HG03575 (cell line): Measurements from ENCODE around the gene SDC4.

ENCODE experiments used
- ATAC-seq: cut with Tn5 transposase; IDR thresholded peaks from one replicate; pipeline ENCODE4 v1.9.1; 2021; ENCODE audit not compliant: unreplicated experiment, insufficient number of reproducible peaks, low FRiP score; ENCODE audit errors: extremely low read depth

The SDC4 gene

GRCh38 chr20:45328451-45328850, 19.8 kb downstream of the SDC4 start:
- ATAC-seq: no peak

DNA sequence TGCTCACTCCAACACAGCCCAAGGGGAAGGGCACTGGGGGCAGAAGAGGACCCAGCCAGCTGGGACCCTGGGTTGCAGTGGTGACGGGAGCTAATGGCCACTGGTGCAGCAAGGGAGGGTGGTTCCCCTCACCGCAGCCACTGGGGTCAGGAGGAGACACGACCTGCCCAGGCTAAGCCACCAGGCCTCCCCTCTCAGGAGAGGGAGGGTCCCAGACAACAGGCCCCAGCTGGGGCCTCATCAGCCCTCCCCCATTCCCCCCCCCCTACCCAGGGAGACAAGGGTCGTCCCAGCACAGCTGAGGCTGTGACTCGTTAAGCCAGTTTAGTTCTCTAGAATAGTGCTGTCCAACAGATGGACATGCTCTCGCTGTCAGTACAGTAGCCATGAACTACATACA, 22.9 kb downstream of the SDC4 start:
- ATAC-seq: no peak

- no peak for ATAC-seq
Observed at GRCh38 chr20:45323731-45324130, 24.5 kb downstream of the SDC4 start.

GRCh38 chr20:45322952-45323383, 25.3 kb downstream of the SDC4 start:
- ATAC-seq: no peak

GRCh38 chr20:45320948-45321595, 27.2 kb downstream of the SDC4 start:
- no peak for ATAC-seq

- no peak for ATAC-seq
Observed at GRCh38 chr20:45318948-45319347, 29.3 kb downstream of the SDC4 start.

DNA sequence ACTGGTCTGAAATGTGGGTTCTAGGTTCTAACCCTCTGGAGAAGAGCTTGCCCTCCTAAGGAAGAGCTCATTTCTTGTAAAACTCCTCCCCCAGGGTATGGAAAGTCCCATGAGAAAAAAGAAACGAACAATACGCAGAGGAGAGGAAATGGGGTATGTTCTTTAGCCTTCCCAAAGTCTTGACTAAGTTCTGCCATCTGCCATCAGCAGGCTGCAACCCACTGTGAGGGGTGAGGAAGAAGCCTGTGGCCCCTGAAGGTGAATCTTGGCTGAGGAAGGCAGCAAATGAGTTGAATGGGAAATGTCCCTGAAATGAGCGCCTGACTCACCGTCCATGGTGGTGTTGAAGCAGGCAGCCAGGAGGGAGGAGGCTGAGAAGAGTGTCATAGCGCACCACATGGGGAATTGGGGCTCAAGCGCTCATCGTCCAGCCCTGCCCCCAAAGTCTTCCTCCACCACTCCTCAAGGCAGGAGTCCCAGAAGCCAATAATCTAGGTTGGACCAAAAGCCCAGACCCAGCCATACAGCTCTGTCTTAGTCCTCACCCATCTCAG, 29.8 kb downstream of the SDC4 start:
- no peak for ATAC-seq

- ATAC-seq: no peak
Observed at GRCh38 chr20:45317826-45318225, 30.4 kb downstream of the SDC4 start.

- ATAC-seq: no peak
Observed at GRCh38 chr20:45316150-45317080, 31.8 kb downstream of the SDC4 start.

DNA sequence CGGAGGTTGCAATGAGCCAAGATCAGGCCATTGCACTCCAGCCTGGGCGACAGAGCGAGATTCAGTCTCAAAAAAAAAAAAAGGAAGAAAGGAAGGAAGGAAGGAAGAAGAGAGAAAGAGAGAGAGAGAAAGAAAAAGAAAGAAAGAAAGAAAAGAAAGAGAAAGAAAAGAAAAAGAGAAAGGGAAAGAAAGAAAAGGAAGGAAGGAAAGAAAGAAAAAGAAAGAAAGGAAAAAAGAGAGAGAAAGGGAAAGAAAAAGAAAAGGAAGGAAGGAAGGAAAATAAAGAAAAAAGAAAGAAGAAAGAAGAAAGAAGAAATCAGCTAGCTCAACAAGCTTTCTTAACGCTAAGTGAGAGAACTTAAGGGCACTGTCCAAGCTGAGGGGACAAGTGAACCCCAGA, 32.6 kb downstream of the SDC4 start:
- no peak for ATAC-seq

DNA sequence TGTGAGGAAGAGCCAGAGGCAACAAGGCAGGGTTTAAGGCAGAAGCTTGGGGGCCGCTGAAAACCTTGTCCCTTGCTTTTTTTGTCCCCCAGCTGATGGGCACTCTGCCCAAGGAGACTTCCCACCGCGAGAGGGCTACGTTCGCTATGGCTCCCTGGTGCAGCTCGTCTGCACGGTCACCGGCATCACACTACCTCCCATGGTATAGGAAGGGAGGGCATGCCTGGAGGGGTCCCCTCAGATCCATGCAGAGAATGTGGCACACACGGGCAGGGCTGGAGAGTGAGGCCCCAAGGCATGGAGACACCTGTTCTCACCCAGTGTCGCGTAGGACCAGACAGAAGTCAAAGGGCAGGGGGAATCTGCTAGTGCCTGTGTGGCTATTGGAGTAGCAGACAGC, 34.3 kb downstream of the SDC4 start:
- no peak for ATAC-seq

DNA sequence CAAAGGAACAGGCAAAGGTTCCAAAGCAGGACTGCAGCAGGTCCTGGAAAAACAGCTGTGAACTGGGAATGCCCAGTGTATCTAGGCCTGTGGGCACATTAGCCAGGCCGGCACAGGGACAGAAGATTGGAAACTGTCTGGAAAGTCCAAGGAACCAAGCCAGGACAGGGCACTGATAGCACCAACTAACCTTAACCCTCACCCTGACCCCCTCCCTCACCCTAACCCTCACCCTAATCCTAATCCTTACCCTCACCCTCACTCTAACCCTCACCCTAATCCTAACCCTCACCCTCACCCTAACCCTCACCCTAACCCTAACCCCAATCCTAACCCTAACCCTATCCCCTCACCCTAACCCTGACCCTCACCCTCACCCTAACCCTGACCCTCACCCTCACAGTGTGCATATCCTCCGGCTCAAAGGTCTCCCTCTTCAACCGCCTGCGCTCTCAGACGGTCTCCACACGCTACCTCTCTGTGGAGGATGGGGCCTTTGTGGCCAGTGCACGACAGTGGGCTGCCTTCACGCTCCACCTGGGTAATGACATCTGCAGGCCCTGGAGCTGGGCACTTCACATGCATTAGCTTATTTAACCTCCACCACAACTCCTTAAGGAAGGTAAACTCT, 35.0 kb downstream of the SDC4 start:
- no peak for ATAC-seq

DNA sequence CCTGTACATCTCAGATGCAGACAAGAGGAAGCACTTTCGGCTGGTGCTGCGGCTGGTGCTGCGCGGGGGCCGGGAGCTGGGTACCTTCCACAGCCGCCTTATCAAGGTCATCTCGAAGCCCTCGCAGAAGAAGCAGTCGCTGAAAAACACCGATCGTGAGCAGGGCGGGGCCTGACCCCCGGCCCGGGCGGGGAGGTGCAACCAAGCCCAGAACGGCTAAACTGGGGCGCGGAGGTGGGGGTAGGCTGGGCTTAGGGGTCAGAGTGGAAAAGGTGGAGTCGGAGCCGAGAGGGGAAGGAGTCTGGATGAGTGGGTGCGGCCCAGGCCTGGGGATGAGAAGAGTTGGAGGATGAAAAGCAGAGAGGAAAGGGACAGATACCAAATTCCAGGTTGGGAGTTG, 36.0 kb downstream of the SDC4 start:
- no peak for ATAC-seq

DNA sequence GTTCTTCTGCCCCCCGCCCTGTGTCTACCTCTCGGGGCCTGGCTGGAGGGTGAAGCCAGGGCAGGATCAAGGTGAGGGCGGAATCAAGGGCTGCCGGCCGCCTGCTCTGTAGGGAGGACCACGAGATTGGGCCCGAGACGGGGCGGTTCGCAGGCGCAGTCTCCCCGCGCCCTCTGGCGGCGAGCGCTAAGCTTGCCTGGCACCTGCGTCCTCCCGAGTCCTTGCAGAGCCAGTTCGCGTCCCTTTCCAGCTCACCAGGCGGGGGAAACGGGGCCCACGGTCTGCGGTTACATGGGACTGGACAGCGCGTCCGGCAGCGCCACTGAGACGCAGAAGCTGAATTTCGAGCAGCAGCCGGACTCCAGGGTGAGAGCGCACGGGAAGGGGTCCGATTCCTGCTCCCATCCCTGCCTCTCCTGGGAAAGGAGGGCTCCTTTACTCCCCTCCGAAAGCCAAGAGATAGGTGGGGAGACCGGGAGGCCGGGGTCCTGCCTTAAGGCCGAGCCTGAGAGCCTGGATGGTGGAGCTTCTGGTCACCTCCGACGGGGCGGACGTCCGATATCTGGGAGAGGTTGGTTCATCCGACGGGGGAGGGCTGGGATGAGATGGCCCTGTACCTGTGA, 36.5 kb downstream of the SDC4 start:
- ATAC-seq: no peak

- no peak for ATAC-seq
Observed at GRCh38 chr20:45309075-45309474, 39.1 kb downstream of the SDC4 start.

DNA sequence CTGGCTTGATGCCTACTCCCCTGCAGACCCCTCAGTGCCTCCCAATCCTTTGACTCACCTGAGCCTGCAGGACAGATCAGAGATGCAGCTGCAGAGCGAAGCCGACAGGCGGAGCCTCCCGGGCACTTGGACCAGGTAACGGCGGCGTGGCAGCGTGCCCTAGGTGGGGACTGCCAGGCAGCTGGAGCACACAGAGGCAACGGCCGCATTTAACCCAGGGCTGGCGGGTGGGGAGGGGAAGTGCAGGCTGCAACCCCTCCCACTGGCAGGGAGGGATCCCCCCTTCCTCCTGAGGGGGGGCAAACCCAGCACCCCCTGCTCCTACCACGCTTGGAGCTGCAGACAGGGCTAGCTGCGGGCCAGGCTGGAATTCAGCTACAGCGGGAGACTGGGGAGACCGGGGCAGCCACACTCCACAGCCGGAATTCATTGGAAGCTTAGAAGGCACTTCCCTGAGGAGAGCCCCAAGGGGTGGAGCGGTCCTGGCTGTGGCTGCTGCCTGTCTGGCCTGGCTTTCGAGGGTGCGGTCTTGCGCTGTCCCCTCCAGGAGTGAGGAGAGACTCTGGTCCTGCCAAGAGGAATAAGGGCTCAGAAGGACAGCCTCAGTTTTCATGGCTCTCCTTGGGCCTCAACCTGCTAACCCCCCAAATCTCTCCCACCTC, 40.0 kb downstream of the SDC4 start, which contains the start of gene MATN4:
MATN4 (minus strand) TSS at position 183 of the 662 bp plus-strand sequence. CDS start 2,717 bp downstream, outside the sequence.
- ATAC-seq: no peak

GRCh38 chr20:45307076-45307640, 41.1 kb downstream of the SDC4 start:
- no peak for ATAC-seq

DNA sequence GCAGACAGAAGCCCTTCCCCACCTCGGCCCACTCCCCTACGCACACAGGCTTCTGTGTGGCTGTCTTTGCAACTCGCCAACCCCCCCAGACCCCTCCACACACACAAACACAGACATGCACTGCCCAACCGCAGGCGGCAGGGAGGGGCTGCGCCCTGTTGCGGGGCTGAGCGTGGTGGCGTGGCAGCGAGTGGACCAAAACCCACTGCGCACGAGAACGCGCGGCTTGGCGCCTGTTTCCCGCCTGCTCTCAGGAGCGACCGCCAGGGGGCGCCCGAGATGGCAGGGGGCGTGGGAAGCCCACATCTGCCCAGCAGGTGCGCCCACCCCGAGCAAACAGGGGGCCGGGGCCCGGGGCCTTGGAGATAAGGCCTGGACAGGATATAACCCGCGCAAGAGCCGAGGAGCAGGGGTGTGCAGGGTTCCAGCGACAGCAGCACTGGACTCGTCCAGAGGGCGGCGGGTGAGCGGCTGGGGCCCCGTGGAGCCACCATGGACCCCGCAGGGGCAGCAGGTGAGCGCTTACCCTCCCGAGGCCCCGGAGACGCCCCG, 41.7 kb downstream of the SDC4 start, which contains the start of gene RBPJL:
RBPJL (plus strand) TSS at position 410 of the 552 bp plus-strand sequence; CDS start at position 493, 83 bp downstream.
- no peak for ATAC-seq
